Measurements from ENCODE around the gene ZNF221.

The ZNF221 gene

DNA sequence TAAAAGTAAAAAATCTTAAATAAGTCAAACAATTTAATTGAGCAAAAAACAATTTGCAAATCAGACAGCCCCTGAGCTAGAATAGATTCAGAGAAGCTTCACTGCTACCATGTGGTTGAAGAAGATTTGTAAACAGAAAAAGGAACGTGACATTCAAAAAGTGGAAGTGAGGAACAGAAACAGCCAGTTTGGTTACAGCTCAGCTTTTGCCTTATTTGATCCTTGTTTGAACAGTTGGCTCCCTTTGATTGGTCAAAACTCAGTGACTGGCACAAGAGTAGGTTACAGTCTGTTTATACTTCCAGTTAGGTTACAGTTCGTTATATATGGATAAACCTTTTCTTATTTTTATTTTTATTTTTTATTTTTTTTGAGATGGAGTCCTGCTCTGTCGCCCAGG, 5.8 kb downstream of the ZNF221 start:
- H3K4me3 ChIP-seq (ENCODE audit: low read length in 2 of 2): no peak overlapping the region
- H3K27me3 ChIP-seq (ENCODE audit: control insufficient read depth in 2 of 2, insufficient read depth in 2 of 2, low read length in 2 of 2): no peaks in the 10 kb centered on the region
- no peak overlapping the region for H3K27ac ChIP-seq (ENCODE audit: low read depth in 2 of 2, low read length in 2 of 2)
- H3K36me3 ChIP-seq (ENCODE audit: control insufficient read depth in 2 of 2, insufficient read depth in 2 of 2, low read length in 2 of 2): no peaks in the 10 kb centered on the region
- H3K9ac ChIP-seq (ENCODE audit: low read depth in 1 of 2, low read length in 2 of 2): no peak overlapping the region
- peaks cover 21 to 35% of the 10 kb centered on the region in 2 donors for H3K9me3 ChIP-seq (ENCODE audit: control insufficient read depth in 2 of 2, low read length in 2 of 2)
- H3K4me1 ChIP-seq (ENCODE audit: control insufficient read depth in 2 of 2, insufficient read depth in 2 of 2, low read length in 2 of 2): no peaks in the 10 kb centered on the region

DNA sequence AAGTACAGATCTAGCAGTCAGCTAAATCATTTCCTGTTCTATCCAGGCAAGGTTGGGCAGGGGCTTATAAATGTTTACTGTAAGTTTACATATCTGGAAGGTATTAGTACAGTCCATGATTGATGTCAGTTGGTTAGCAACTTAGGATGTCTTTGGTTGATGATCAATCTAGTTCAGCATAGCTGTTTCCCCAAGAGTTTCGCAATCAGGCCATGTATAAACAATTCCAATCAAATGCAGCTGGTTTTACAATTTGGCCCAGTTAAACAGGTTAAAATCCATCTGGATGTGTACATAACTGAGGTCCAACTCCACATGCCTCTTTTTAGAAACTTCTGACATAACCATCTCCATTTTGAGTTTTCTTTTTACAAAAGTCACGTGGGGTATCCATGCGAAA, 6.9 kb downstream of the ZNF221 start:
- H3K9ac ChIP-seq (ENCODE audit: low read depth in 1 of 2, low read length in 2 of 2): no peak overlapping the region
- H3K27ac ChIP-seq (ENCODE audit: low read depth in 2 of 2, low read length in 2 of 2): no peak overlapping the region
- no peaks in the 10 kb centered on the region for H3K4me1 ChIP-seq (ENCODE audit: control insufficient read depth in 2 of 2, insufficient read depth in 2 of 2, low read length in 2 of 2)
- no peaks in the 10 kb centered on the region for H3K27me3 ChIP-seq (ENCODE audit: control insufficient read depth in 2 of 2, insufficient read depth in 2 of 2, low read length in 2 of 2)
- H3K4me3 ChIP-seq (ENCODE audit: low read length in 2 of 2): no peak overlapping the region
- H3K9me3 ChIP-seq (ENCODE audit: control insufficient read depth in 2 of 2, low read length in 2 of 2): peaks cover 26 to 40% of the 10 kb centered on the region in 2 donors
- H3K36me3 ChIP-seq (ENCODE audit: control insufficient read depth in 2 of 2, insufficient read depth in 2 of 2, low read length in 2 of 2): peaks cover 0 to 4% of the 10 kb centered on the region in 2 donors

DNA sequence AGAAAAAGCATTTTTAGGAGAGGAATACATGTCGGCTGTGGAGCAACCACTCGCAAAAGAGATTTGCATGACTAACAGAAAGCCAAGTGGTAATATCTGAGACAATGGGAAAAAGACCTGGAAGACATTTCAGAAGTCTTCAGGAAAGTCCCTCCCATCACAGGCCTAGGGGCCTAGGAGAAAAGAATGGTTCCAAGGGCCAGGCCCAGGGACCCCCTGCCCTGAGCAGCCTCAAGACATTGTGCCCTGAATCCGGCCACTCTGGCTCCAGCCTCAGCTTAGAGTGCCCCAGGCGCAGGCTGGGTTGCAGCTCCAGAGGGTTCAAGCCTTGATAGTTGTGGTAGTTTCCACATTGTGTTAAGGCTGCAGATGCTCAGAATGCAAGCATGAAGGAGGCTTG, 9.4 kb downstream of the ZNF221 start:
- no peak overlapping the region for H3K9ac ChIP-seq (ENCODE audit: low read depth in 1 of 2, low read length in 2 of 2)
- peaks cover 13 to 18% of the 10 kb centered on the region in 2 donors for H3K36me3 ChIP-seq (ENCODE audit: control insufficient read depth in 2 of 2, insufficient read depth in 2 of 2, low read length in 2 of 2)
- H3K4me3 ChIP-seq (ENCODE audit: low read length in 2 of 2): no peak overlapping the region
- H3K4me1 ChIP-seq (ENCODE audit: control insufficient read depth in 2 of 2, insufficient read depth in 2 of 2, low read length in 2 of 2): no peaks in the 10 kb centered on the region
- H3K27me3 ChIP-seq (ENCODE audit: control insufficient read depth in 2 of 2, insufficient read depth in 2 of 2, low read length in 2 of 2): no peaks in the 10 kb centered on the region
- H3K9me3 ChIP-seq (ENCODE audit: control insufficient read depth in 2 of 2, low read length in 2 of 2): peaks cover 38 to 49% of the 10 kb centered on the region in 2 donors
- H3K27ac ChIP-seq (ENCODE audit: low read depth in 2 of 2, low read length in 2 of 2): no peak overlapping the region

DNA sequence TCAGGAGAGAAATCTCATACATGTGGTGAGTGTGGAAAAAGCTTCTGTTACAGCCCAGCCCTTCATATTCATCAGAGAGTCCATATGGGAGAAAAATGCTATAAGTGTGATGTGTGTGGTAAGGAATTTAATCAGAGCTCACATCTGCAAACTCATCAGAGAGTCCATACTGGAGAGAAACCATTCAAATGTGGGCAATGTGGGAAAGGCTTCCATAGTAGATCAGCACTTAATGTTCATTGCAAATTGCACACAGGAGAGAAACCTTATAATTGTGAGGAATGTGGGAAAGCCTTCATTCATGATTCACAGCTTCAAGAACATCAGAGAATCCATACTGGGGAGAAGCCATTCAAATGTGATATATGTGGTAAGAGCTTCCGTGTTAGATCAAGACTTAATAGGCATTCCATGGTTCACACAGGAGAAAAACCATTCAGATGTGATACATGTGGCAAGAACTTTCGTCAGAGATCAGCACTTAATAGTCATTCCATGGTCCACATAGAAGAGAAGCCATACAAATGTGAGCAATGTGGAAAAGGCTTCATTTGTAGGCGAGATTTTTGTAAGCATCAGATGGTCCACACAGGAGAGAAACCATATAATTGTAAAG, 15.2 kb downstream of the ZNF221 start:
- Histone ChIP-seq H3K9me3 (ENCODE audit: control insufficient read depth in 2 of 2, low read length in 2 of 2) (peaks cover 62% of the 10 kb centered on the region in 2 donors), H3K4me1 (ENCODE audit: control insufficient read depth in 2 of 2, insufficient read depth in 2 of 2, low read length in 2 of 2) (no peaks in the 10 kb centered on the region), H3K27ac (ENCODE audit: low read depth in 2 of 2, low read length in 2 of 2) (no peak overlapping the region), H3K36me3 (ENCODE audit: control insufficient read depth in 2 of 2, insufficient read depth in 2 of 2, low read length in 2 of 2) (peaks cover 30 to 38% of the 10 kb centered on the region in 2 donors), H3K27me3 (ENCODE audit: control insufficient read depth in 2 of 2, insufficient read depth in 2 of 2, low read length in 2 of 2) (no peaks in the 10 kb centered on the region), H3K4me3 (ENCODE audit: low read length in 2 of 2) (peak overlapping the region in 1 of 2 donors; percentile 0), H3K9ac (ENCODE audit: low read depth in 1 of 2, low read length in 2 of 2) (no peak overlapping the region)

DNA sequence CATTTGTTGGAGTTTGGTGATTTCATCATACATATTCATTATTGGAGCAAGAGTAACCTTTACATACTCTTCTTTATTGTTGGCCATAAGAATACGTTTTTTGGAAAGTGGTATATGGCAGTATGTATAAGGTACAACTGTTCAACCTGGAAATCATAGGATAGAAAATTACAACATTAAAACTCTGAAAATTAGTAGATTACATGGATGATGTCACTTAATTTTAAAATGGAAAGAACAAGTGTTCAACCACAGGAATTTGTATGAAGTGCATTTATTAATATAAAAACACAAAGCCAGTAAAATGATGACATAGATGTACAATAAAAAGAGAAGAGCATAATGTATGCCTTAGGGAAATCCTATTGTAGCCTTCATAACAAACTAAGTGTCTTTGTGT, 25.7 kb downstream of the ZNF221 start:
- H3K4me1 ChIP-seq (ENCODE audit: control insufficient read depth in 2 of 2, insufficient read depth in 2 of 2, low read length in 2 of 2): no peaks in the 10 kb centered on the region
- H3K27ac ChIP-seq (ENCODE audit: low read depth in 2 of 2, low read length in 2 of 2): no peak overlapping the region
- peaks cover 13 to 35% of the 10 kb centered on the region in 2 donors for H3K9me3 ChIP-seq (ENCODE audit: control insufficient read depth in 2 of 2, low read length in 2 of 2)
- no peaks in the 10 kb centered on the region for H3K36me3 ChIP-seq (ENCODE audit: control insufficient read depth in 2 of 2, insufficient read depth in 2 of 2, low read length in 2 of 2)
- no peaks in the 10 kb centered on the region for H3K27me3 ChIP-seq (ENCODE audit: control insufficient read depth in 2 of 2, insufficient read depth in 2 of 2, low read length in 2 of 2)
- no peak overlapping the region for H3K4me3 ChIP-seq (ENCODE audit: low read length in 2 of 2)
- no peak overlapping the region for H3K9ac ChIP-seq (ENCODE audit: low read depth in 1 of 2, low read length in 2 of 2)

DNA sequence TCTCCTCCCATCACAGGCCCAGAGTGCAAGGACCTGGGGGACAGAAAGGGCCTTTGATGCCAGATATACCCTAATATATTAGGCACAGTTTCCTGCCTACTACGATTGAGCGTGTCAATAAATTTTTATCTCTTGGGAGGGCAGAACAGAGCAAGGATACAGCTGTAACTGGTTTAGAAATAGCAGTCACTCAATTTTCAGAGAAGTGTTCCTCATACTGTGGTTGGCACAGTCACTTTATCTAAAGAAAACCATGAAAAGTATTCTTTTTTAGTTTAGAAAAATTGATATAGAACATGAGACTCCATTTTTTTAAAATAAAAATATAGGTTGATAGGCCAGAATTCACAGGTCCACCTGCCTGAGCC, 32.5 kb downstream of the ZNF221 start:
- Histone ChIP-seq H3K4me3 (ENCODE audit: low read length in 2 of 2) (peak overlapping the region; percentile 98 to 99), H3K27me3 (ENCODE audit: control insufficient read depth in 2 of 2, insufficient read depth in 2 of 2, low read length in 2 of 2) (no peaks in the 10 kb centered on the region), H3K9ac (ENCODE audit: low read depth in 1 of 2, low read length in 2 of 2) (no peak overlapping the region), H3K27ac (ENCODE audit: low read depth in 2 of 2, low read length in 2 of 2) (peak overlapping the region in 1 of 2 donors; percentile 56), H3K9me3 (ENCODE audit: control insufficient read depth in 2 of 2, low read length in 2 of 2) (peaks cover 0 to 10% of the 10 kb centered on the region in 2 donors), H3K36me3 (ENCODE audit: control insufficient read depth in 2 of 2, insufficient read depth in 2 of 2, low read length in 2 of 2) (peaks cover 0 to 5% of the 10 kb centered on the region in 2 donors), H3K4me1 (ENCODE audit: control insufficient read depth in 2 of 2, insufficient read depth in 2 of 2, low read length in 2 of 2) (no peaks in the 10 kb centered on the region)

DNA sequence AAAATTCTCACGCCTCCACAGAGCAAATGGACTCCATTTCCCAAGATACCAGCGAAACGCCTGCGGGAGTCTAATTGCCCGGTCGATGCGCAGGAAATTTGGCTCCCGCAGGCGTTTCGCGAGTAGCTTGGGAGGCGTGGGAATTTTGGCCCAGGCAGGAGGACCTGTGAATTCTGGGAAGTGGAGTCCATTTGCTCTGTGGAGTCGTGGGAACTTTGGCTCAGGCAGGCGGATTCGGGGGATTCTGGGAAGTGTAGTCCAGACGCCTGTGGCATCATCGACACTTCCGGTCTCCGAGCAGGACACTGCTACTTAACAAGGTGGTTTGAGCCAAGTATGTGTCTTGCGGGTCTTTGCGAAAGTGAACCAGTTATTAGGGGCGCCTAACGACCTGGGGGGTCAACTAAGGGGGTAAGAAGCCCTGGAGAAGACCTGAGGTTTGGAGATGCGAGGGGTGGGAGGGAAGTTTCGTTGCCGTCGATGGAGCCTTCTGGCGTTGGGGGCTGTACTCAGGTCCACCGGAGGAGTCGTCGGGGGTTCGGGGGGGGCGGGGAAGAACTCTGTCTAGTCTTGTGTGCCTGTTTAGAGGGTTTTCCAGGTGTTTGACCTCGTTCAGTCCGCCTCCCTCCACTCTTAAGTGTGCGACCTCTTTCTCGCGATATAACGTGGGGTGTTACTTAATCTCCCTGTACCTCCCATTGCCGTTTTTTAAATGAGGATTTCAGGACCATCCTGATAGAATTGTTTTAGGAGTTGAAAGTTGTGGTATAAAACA, 33.1 kb downstream of the ZNF221 start, which contains the start of gene ZNF155:
ZNF155 (plus strand) TSS at position 277 of the 775 bp plus-strand sequence. CDS start 4,356 bp downstream, outside the sequence.
- Histone ChIP-seq H3K27me3 (ENCODE audit: control insufficient read depth in 2 of 2, insufficient read depth in 2 of 2, low read length in 2 of 2) (no peaks in the 10 kb centered on the region), H3K4me3 (ENCODE audit: low read length in 2 of 2) (peak within 1 kb of the TSS; percentile 98 to 99), H3K4me1 (ENCODE audit: control insufficient read depth in 2 of 2, insufficient read depth in 2 of 2, low read length in 2 of 2) (no peaks in the 10 kb centered on the region), H3K9me3 (ENCODE audit: control insufficient read depth in 2 of 2, low read length in 2 of 2) (peaks cover 0 to 10% of the 10 kb centered on the region in 2 donors), H3K27ac (ENCODE audit: low read depth in 2 of 2, low read length in 2 of 2) (peak within 1 kb of the TSS; percentile 49 to 56), H3K9ac (ENCODE audit: low read depth in 1 of 2, low read length in 2 of 2) (peak within 1 kb of the TSS; percentile 77 to 81), H3K36me3 (ENCODE audit: control insufficient read depth in 2 of 2, insufficient read depth in 2 of 2, low read length in 2 of 2) (peaks cover 4 to 9% of the 10 kb centered on the region in 2 donors)

DNA sequence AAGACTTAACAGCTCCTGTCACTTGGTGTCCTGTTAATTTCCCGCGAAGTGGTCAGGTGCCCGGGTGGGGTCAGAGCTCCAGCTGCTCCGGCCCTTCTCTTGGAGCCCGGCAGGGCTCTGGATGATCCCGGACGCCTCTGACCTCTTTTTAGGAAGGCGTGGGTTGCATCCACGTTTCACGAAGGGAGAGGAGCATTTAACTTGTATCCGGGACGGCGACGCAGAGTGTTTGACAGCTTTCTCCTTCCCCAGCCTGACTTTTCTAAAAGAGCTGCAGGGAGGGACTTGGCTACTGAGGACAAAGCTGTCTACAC, 33.6 kb downstream of the ZNF221 start:
- Histone ChIP-seq H3K4me1 (ENCODE audit: control insufficient read depth in 2 of 2, insufficient read depth in 2 of 2, low read length in 2 of 2) (no peaks in the 10 kb centered on the region), H3K9ac (ENCODE audit: low read depth in 1 of 2, low read length in 2 of 2) (peak overlapping the region; percentile 60 to 77), H3K4me3 (ENCODE audit: low read length in 2 of 2) (peak overlapping the region; percentile 98 to 99), H3K27me3 (ENCODE audit: control insufficient read depth in 2 of 2, insufficient read depth in 2 of 2, low read length in 2 of 2) (no peaks in the 10 kb centered on the region), H3K9me3 (ENCODE audit: control insufficient read depth in 2 of 2, low read length in 2 of 2) (peaks cover 0 to 10% of the 10 kb centered on the region in 2 donors), H3K27ac (ENCODE audit: low read depth in 2 of 2, low read length in 2 of 2) (no peak overlapping the region), H3K36me3 (ENCODE audit: control insufficient read depth in 2 of 2, insufficient read depth in 2 of 2, low read length in 2 of 2) (peaks cover 10 to 14% of the 10 kb centered on the region in 2 donors)

DNA sequence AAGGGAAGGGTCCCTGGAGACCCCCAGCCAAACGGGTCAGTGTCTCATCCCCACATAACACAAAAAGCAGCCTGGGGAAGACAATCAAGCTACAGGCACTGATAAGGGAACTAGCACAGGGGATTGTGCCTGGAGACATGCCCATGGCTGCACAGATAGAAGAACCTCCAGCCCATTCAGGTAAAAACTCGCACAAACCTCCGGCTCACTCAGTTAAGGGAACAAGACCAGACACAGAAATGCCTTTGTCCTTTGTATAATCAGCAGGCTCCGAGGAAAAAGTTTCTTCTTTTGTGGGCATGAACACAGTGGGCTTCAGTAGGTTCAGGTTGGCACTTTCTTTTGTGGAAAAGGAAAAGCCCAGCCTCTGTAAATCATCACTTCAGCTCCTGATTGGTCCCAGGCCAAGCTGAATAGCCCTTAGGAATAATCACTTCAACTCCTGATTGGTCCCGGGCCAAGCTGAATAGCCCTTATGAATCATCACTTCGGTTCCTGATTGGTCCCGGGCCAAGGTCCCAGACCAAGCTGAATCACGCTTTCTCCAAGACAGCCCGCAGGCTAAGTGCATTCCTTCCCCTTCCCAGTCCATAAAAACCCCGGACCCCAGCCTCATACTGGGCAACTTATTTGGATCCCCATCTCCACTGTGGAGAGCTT, 46.7 kb downstream of the ZNF221 start:
- Histone ChIP-seq H3K27me3 (ENCODE audit: control insufficient read depth in 2 of 2, insufficient read depth in 2 of 2, low read length in 2 of 2) (no peaks in the 10 kb centered on the region), H3K4me1 (ENCODE audit: control insufficient read depth in 2 of 2, insufficient read depth in 2 of 2, low read length in 2 of 2) (peaks cover 3 to 4% of the 10 kb centered on the region in 2 donors), H3K27ac (ENCODE audit: low read depth in 2 of 2, low read length in 2 of 2) (no peak overlapping the region), H3K9me3 (ENCODE audit: control insufficient read depth in 2 of 2, low read length in 2 of 2) (peaks cover 0 to 2% of the 10 kb centered on the region in 2 donors), H3K4me3 (ENCODE audit: low read length in 2 of 2) (no peak overlapping the region), H3K9ac (ENCODE audit: low read depth in 1 of 2, low read length in 2 of 2) (no peak overlapping the region), H3K36me3 (ENCODE audit: control insufficient read depth in 2 of 2, insufficient read depth in 2 of 2, low read length in 2 of 2) (peaks cover 26 to 35% of the 10 kb centered on the region in 2 donors)

DNA sequence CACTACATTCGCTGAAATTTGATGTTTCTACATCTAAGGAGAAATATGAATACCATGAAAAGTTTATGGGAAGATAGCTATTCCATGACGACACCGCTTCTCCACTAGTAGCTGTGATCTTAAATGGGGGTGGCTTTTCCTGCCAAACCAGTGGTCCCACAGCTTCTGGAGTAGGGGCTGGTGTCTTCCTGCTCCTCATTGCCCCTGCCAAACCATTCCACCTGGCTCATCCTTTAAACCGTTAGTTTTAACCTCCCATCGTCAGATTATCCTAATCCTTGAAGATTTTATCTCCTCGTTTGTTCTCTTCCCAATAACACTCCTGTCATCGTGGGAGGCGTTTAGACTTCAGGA, 51.2 kb downstream of the ZNF221 start:
- peak overlapping the region in 1 of 2 donors; percentile 49 for H3K27ac ChIP-seq (ENCODE audit: low read depth in 2 of 2, low read length in 2 of 2)

More for the DNA sequence above, 51.2 kb downstream of the ZNF221 start:
- H3K9me3 ChIP-seq (ENCODE audit: control insufficient read depth in 2 of 2, low read length in 2 of 2): peaks cover 4 to 6% of the 10 kb centered on the region in 2 donors
- peaks cover 6 to 7% of the 10 kb centered on the region in 2 donors for H3K36me3 ChIP-seq (ENCODE audit: control insufficient read depth in 2 of 2, insufficient read depth in 2 of 2, low read length in 2 of 2)
- peaks cover 3 to 10% of the 10 kb centered on the region in 2 donors for H3K4me1 ChIP-seq (ENCODE audit: control insufficient read depth in 2 of 2, insufficient read depth in 2 of 2, low read length in 2 of 2)
- peak overlapping the region; percentile 71 to 82 for H3K9ac ChIP-seq (ENCODE audit: low read depth in 1 of 2, low read length in 2 of 2)
- H3K27me3 ChIP-seq (ENCODE audit: control insufficient read depth in 2 of 2, insufficient read depth in 2 of 2, low read length in 2 of 2): no peaks in the 10 kb centered on the region
- H3K4me3 ChIP-seq (ENCODE audit: low read length in 2 of 2): peak overlapping the region; percentile 83 to 93
